CD4-positive, alpha-beta T cell treated with Interleukin-4 for 1 hour (primary cell): ENCODE measurements around the gene RAB26.

Experiments used
- DNase-seq, 2 donors: peaks; one replicate each; pipeline ENCODE4 v3.0.0-alpha.2; 2020 to 2022

The RAB26 gene

GRCh38 chr16:2180962-2181923, 32.8 kb downstream of the RAB26 start:
- no peak for DNase-seq

DNA sequence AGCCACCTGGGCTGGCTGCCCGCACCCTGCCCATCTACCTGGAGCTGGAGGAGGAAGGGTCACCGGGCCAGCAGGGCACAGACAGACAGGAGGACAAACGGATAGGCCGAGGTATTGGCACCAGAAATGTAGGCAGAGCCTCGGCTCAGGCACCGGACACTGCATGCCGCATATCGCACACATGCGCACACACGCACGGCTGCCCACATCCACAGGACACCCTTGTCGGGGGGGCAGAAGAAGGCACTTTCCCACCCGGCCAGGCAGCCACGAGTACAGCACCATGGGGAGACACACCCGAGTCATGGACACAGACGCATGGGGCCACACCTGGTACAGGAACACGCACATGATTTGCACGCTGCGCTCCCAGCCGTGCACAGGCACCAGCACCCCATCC, 33.5 kb downstream of the RAB26 start:
- DNase-seq, result no peak

DNA sequence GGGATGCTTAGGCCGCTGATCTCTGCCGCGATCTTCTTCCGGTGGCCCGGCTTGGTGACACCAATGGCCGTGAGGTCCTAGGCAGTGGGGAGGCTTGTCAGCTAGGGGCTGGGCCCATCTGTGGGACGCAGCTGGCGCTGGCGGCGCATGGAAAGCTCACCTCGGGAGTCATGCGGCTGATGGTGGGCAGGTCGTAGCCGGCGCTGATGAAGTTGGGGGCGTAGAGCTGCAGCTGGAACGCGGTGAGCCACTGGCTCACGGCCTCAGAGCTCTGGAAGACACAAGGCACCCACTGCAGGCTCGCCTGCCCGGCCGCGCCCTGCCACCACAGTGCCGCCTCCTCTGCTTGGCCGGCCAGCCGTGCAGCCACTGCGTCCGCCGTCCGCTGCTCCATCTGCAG, 35.2 kb downstream of the RAB26 start:
- DNase-seq, result no peak

DNA sequence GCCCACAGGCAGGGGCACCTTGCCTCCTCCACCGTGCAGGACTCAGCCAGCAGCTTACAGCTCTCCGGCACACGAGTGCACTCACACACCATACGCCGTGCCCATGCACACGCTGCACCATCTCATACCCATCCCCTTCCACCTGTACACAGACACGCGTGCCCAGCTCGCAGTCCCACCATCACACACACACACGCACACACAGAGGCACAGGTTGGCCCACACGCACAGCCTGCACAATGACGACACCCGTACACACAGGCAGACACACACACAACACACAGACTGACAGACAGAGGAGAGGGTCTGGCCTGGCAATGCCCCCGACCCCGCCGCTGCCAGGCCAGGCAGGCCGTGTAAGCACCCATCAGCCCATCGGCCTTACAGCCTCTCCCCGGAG, 35.9 kb downstream of the RAB26 start:
- no peak for DNase-seq

DNA sequence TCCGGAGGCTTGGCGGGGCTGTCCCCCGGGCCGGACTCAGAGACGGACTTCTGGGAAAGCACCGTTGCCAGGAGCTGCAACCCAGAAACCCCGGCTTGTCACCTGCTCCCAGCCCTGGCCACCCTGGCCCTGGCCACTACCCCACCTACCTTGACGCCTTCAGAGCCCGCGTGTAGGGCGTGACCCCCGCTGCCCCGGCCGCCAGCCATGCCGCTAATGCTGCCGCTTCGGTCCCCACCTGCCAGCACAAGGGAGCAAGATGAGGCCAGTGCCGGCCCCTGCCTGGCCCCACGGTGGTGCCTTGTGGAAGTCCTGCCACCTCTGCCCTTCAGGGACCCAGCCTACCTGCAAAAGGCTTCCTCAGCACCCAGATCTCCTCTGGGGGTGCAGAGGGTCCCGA, 36.5 kb downstream of the RAB26 start:
- DNase-seq, result no peak

- no peak for DNase-seq
Observed at GRCh38 chr16:2186064-2186463, 37.6 kb downstream of the RAB26 start.

GRCh38 chr16:2186505-2186904, 38.1 kb downstream of the RAB26 start:
- no peak for DNase-seq

GRCh38 chr16:2187212-2187611, 38.8 kb downstream of the RAB26 start:
- DNase-seq, result no peak

DNA sequence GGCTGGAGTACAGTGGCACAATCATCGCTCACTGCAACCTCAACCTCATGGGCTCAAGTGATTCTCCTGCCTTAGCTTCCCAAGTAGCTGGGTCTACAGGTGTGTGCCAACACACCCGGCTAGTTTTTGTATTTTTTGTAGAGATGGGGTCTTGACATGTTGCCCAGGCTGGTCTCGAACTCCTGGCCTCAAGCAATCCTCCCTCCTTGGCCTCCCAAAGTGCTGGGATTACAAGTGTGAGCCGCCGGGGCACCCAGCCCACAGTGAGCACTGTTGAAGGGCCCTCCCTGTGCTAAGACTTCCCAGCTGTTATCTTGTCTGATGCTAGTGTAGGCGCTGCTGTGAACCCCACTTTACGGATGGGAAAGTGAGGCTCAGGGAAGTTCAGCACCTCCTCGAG, 40.0 kb downstream of the RAB26 start:
- DNase-seq, result no peak

DNA sequence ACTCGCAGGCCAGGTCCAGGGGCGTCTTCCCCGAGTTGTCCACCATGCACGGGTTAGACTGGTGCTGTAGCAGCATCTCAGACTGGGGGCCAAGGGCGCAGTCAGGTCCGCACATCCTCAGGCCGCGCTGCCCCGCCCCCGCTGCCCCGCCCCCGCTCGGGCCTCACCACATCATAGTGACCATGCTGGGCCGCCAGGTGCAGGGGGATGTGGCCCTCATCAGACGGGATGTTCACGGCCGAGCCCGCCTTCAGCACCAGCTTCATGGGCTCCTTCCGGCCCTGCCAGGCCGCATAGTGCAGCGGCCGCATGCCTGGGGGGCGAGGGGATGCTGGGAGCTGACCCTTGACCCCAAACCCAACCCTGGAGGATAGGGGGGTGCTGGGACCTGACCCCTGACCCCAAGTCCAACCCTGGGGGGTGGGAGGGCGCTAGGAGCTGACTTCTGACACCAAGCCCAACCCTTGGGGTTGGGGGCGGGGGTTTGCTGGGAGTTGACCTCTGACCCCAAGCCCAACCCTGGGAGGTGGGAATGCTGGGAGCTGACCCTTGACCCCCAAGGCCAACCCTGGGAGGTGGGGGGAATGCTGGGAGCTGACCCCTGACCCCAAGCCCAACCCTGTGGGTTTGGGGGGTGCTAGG, 40.9 kb downstream of the RAB26 start:
- DNase-seq, result no peak

DNA sequence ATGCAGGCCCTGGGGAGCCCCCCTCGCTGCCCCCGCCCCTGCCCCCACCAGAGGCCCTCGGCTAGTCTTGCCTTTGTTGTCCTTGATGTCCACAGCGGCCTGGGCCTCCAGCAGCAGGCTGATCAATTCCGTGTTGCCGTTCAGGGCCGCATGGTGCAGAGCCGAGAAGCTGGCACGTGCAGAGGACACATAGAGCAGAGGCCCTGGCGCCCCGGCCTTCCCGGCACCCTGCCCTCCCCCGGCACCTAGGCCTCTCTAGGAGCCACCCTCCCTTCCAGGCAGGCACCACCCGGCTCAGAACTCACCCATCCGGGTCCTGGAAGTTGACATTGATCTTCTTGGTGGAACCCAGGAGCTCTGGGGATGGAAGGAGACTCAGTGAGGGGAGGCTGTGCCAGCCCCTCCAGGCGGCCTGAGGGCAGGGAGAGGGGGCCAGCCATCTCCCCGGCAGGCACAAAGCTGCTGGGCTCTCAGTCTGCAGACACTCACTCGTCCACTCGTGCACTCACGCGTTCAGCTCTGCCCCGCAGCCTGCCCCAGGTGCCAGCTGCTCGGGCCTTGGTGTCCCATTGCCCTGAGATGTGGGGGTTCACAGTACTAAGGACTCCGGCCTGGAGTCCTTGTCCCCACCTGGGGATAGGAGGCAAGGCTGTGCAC, 41.7 kb downstream of the RAB26 start:
- DNase-seq, result no peak

DNA sequence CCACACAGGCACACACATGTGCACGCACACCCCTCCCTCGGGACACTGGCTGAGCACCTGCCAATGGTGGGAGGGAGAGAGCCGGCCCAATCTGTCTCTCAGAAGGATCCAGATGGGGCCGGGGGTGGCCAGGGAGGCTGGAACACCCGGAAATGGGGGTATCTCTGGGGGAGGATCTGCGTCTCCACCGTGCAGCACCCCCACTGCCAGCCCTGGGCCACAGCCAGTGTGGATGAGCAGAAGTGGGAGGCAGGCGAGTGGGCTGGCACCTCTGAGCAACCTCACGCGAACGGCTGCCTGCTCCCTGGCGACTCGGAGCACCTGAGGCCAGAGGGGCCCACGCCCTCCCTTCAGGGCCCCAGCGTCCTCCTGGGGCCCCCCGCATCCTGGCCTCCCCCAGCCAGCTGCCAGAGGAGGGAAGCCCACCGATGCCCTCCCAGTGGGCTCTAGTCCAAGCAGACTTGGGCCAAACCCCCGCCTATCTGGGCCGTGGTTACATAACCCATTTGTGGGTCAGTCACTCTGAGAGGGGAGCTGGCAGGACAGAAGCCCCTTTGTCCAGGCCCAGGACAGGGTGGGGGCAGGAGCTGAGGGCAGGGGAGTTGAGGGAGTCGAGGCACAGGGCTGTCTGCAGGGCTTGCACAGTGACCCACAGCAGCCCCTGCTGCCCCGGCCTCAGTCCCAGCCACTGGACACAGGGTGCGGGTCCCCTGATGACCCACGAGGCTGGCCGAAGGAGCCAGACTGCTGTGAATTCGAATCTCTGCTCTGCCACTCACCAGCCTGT, 42.4 kb downstream of the RAB26 start:
- DNase-seq, result no peak

DNA sequence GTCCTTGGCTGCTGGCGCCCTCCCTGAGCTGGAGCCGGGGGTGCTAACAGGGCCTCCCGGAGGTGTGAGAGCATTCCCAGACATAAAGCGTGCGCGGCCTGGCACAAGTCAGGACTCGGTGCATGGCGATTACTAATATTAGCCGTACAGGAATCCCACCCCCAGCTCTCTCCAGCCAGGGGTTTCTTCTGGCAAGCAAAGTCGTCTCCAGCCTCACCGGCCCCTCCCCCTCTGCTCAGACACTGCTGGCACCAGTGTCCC, 43.0 kb downstream of the RAB26 start:
- no peak for DNase-seq

DNA sequence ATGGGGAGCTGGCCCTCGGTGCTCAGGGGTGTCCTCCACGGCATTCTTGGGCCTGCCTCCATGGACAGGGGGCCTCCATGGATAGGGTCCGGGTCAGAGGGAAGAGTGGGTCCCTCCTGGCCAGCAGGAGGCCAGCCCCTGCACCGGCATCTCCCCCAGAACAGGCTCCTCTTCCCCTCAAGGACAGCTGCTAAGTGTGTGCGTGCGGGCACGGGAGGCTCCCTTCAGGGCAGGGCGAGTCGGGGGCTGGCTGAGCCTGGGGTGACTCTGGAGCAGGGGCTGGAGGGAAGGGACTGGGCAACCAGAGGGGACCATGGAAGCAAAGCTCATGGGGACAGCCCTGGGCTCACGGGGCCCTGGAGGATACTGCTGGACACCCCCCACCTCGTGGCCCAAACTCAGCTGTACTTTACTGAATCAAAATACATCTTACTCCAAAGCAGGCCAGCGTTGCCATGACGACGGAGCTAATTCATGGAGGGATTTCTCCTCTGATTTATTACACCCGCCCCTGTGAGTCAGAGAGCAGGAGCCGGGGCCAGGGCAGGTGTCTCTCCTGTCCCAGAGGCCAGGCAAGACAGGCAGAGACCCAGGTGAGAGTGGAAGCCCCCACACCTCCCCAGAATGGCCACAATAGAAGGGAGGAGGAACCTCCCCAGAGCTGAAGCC, 45.9 kb downstream of the RAB26 start:
- DNase-seq, result no peak

- DNase-seq, result peak; percentile 66 to 70
Observed at GRCh38 chr16:2194852-2195321, 46.5 kb downstream of the RAB26 start.

DNA sequence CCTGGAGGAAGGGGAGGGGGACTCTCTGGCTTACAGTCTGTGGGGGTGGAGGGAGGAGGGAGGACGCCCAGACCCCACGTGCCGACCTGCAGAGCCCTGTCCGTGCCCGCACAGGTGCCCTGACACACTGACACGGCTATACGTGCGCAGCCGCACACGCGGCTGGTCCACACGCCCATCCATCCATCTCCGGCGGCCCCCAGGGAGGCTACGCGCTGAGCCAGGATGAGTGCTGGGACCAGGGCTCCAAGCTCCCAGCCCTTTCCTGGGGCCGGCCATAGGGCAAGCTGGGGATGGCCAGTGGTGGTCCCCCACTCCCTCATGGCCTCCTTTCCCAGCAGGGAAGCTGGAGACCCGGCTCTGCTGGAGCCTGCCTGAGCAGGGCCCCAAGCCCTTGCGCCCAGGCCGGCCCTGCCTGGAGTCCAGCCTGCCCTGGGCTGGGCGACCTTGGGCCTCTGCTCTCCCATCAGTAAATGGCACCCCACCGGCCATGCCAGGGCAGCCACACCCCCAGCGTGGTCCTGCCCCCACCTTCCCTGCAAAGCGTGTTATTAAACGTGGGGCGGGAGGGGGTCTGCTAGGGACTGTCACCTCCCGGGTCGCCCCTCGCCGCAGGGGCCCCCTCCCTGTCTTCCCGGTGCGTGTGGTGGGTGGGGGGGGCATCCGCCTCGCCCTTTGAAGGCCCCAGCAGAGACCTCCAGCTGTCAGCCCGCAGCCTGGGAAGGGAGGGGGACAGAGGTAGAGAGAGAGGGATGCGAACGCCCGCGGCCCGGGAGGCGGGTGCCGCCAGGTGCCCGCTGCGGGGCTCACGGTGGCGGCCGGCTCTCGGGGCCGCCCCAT, 47.1 kb downstream of the RAB26 start:
- no peak for DNase-seq

GRCh38 chr16:2196162-2196980, 47.9 kb downstream of the RAB26 start, which contains the start of gene CASKIN1:
Gene CASKIN1, minus strand, starts transcription at chr16:2196605. Its CDS starts 173 bp downstream, at chr16:2196432.
- no peak for DNase-seq

DNA sequence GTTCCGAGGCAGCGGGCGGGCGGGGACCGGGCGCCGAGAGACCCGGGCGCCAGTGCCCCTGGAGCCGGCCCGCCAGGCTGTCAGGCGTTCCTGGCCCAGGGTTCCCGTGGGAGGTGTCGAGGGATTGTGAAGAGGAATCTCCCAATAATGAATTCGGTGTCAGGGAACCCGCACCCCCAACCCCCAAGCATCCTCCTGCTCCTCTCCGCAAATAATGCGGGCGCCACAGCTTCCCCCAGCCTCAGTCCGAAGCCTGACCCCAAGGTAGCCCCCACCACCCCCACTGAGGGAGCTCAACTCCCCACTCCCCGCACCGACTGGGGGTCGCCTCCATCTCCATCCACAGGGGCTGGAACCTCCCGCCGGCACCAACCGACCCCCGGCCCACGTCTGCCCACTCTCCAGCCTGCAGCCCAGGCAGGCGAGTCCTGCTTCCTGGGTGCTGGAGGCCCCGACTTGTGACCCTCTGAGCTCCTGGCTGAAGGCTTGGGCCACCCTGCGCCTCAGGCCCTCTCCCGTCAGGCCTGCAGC, 48.6 kb downstream of the RAB26 start:
- DNase-seq, result no peak

GRCh38 chr16:2197765-2198164, 49.3 kb downstream of the RAB26 start:
- DNase-seq, result no peak

GRCh38 chr16:2198283-2198682, 49.9 kb downstream of the RAB26 start:
- DNase-seq, result no peak
